CD4-positive, alpha-beta T cell (primary cell): ENCODE data around the gene GRIN1. TPM values are rescaled to one million over a fixed set of nuclear protein-coding genes. Genes with fewer than 3 reads are reported as not detected.

Experiments
- ATAC-seq: fragments of 200-7000 bp; cut with Tn5 transposase; one replicate; pipeline ENCODE4 v1.10.0; 2022; ENCODE audit warnings: mild to moderate bottlenecking; ENCODE audit not compliant: poor library complexity
- CTCF ChIA-PET: fragments of 350-600 bp; sonication (Branson Sonifier 250); formaldehyde crosslinking; loops from one replicate; lab custom pipeline; 2021; ENCODE audit warnings: antibody characterized with exemption, inconsistent platforms; lab: Charles Lee
- POLR2A ChIA-PET: fragments of 350-600 bp; sonication (Branson Sonifier 250); formaldehyde crosslinking; loops from one replicate; lab custom pipeline; 2021; ENCODE audit warnings: antibody characterized with exemption, inconsistent platforms; lab: Charles Lee
- DNase-seq, 14 experiments: peaks; one replicate each; pipeline ENCODE4 v3.0.0-alpha.2; 2013 to 2020; ENCODE audit warnings: mixed read lengths in 2 of 14
- H3K27ac ChIP-seq, 2 donors: one replicate each; pipeline versions ENCODE4 v1.5.1 to v1.7.0; 2013; ENCODE audit warnings: low read length in 2 of 2, low read depth in 1 of 2, mild to moderate bottlenecking in 1 of 2
- H3K27me3 ChIP-seq, 2 experiments: 1 replicate in 1 of 2; 2 replicates in 1 of 2; pipeline versions ENCODE4 v1.6.1 to v1.7.0; 2013; ENCODE audit warnings: low read length in 2 of 2, control low read depth in 1 of 2, mild to moderate bottlenecking in 1 of 2, moderate library complexity in 1 of 2; ENCODE audit not compliant: insufficient read depth in 2 of 2, control insufficient read depth in 1 of 2
- H3K36me3 ChIP-seq: one replicate; pipeline ENCODE4 v1.6.1; 2013; ENCODE audit warnings: low read length, control low read depth; ENCODE audit not compliant: insufficient read depth
- H3K4me1 ChIP-seq: one replicate; pipeline ENCODE4 v1.6.1; 2013; ENCODE audit warnings: low read length, control low read depth; ENCODE audit not compliant: insufficient read depth
- H3K4me3 ChIP-seq: one replicate; pipeline ENCODE4 v1.5.1; 2013; ENCODE audit warnings: mild to moderate bottlenecking, low read length, moderate library complexity
- H3K9me3 ChIP-seq, 2 experiments: 1 replicate in 1 of 2; 2 replicates in 1 of 2; pipeline versions ENCODE4 v1.6.1 to v1.7.0; 2013; ENCODE audit warnings: low read length in 2 of 2, mild to moderate bottlenecking in 2 of 2, control low read depth in 1 of 2, moderate library complexity in 1 of 2; ENCODE audit not compliant: control insufficient read depth in 1 of 2, insufficient read depth in 1 of 2
- H3K27ac Mint-ChIP-seq: one replicate; pipeline ENCODE4 v1.8.0; 2020; ENCODE audit warnings: mixed read lengths
- H3K27me3 Mint-ChIP-seq: one replicate; pipeline ENCODE4 v1.8.0; 2021; ENCODE audit warnings: mixed read lengths
- H3K36me3 Mint-ChIP-seq: one replicate; pipeline ENCODE4 v1.8.0; 2021; ENCODE audit warnings: low read depth, mixed read lengths
- H3K4me1 Mint-ChIP-seq: one replicate; pipeline ENCODE4 v1.8.0; 2021; ENCODE audit warnings: low read depth, mixed read lengths
- H3K4me3 Mint-ChIP-seq: one replicate; pipeline ENCODE4 v1.8.0; 2020; ENCODE audit warnings: mild to moderate bottlenecking, mixed read lengths
- H3K9me3 Mint-ChIP-seq: one replicate; pipeline ENCODE4 v1.8.0; 2020; ENCODE audit warnings: mixed read lengths
- CTCF ChIP-seq: fragments of 200-600 bp; IDR thresholded peaks from one replicate; pipeline ENCODE4 v1.8.0; 2022; ENCODE audit warnings: antibody characterized with exemption, mild to moderate bottlenecking
- intact Hi-C, 2 experiments: fragments of 100-400 bp; cut with DNase I in 1 of 2; cut with micrococcal nuclease in 1 of 2; formaldehyde crosslinking; loops; one replicate each; pipeline versions ENCODE4 v1.15.1 to v1.9.0; 2023 to 2025; cut with DNase I, micrococcal nuclease
- total RNA-seq, 174 experiments: library from RNA in 2 of 174; stranded (reverse) in 2 of 174; gene quantifications; one replicate each; pipeline ENCODE4 v1.2.3 and lab custom pipeline; 2021 to 2026

GRIN1 gene
- total RNA-seq, 2 experiments from 2014 or later, result not detected

- Histone ChIP-seq H3K4me1 (peaks cover 23% of the 10 kb centered on the region), H3K27ac (no peak overlapping the region), H3K36me3 (peaks cover 16% of the 10 kb centered on the region), H3K9me3 (no peaks in the 10 kb centered on the region), H3K4me3 (no peak overlapping the region), H3K27me3 (no peaks in the 10 kb centered on the region)
- no peak for TF ChIP-seq CTCF
- ATAC-seq (no peak), DNase-seq (no peak)
- Mint-ChIP-seq H3K27ac (no peak overlapping the region), H3K36me3 (peaks cover 15% of the 10 kb centered on the region), H3K27me3 (no peaks in the 10 kb centered on the region), H3K4me1 (peaks cover 10% of the 10 kb centered on the region), H3K9me3 (no peaks in the 10 kb centered on the region), H3K4me3 (no peak overlapping the region)
- CTCF ChIA-PET, result no interaction called here
- POLR2A ChIA-PET, result no interaction called here
- intact Hi-C loops, result no loop called here
Measured at GRCh38 chr9:137193771-137194170, 54.8 kb downstream of the GRIN1 start.

- CTCF ChIA-PET, result no interaction called here
- H3K27ac Mint-ChIP-seq, result no peak overlapping the region
Measured at GRCh38 chr9:137194388-137194787, 55.4 kb downstream of the GRIN1 start.

GRCh38 chr9:137194909-137195308 lies 56.0 kb downstream of the GRIN1 start:
- TF ChIP-seq CTCF, result no peak
- Mint-ChIP-seq H3K4me1 (no peaks in the 10 kb centered on the region), H3K9me3 (no peaks in the 10 kb centered on the region), H3K27ac (no peak overlapping the region), H3K36me3 (peaks cover 8% of the 10 kb centered on the region), H3K4me3 (peak overlapping the region; percentile 20), H3K27me3 (no peaks in the 10 kb centered on the region)
- Histone ChIP-seq H3K9me3 (peaks cover 0 to 6% of the 10 kb centered on the region in 2 experiments), H3K4me1 (peaks cover 23% of the 10 kb centered on the region), H3K27ac (no peak overlapping the region), H3K27me3 (no peaks in the 10 kb centered on the region), H3K36me3 (peaks cover 14% of the 10 kb centered on the region), H3K4me3 (no peak overlapping the region)
- no peak for DNase-seq
- intact Hi-C loops, result no loop called here
- POLR2A ChIA-PET, result no interaction called here
- CTCF ChIA-PET, result no interaction called here
- no peak for ATAC-seq

More at GRCh38 chr9:137194388-137194787, 55.4 kb downstream of the GRIN1 start:
- peaks cover 23% of the 10 kb centered on the region for H3K4me1 ChIP-seq
- H3K9me3 ChIP-seq, result peaks cover 0 to 3% of the 10 kb centered on the region in 2 experiments
- DNase-seq, result no peak
- Mint-ChIP-seq H3K36me3 (peaks cover 10% of the 10 kb centered on the region), H3K27me3 (no peaks in the 10 kb centered on the region), H3K9me3 (no peaks in the 10 kb centered on the region), H3K4me3 (no peak overlapping the region), H3K4me1 (peaks cover 4% of the 10 kb centered on the region)
- POLR2A ChIA-PET, result no interaction called here
- peaks cover 16% of the 10 kb centered on the region for H3K36me3 ChIP-seq
- intact Hi-C loops, result no loop called here
- no peak overlapping the region for H3K27ac ChIP-seq
- TF ChIP-seq CTCF, result no peak
- H3K27me3 ChIP-seq, result no peaks in the 10 kb centered on the region
- H3K4me3 ChIP-seq, result no peak overlapping the region
- no peak for ATAC-seq
